Smooth muscle cell (in vitro differentiated cells): ENCODE results near the gene FAM89B. TPM values are rescaled to one million over a fixed set of nuclear protein-coding genes. Genes with fewer than 3 reads are reported as not detected.
A peak's percentile ranks its signal among the peaks of the same experiment; 100 is the strongest.

Experiments used
- DNase-seq: peaks from one replicate; lab custom pipeline; 2025; ENCODE audit not compliant: unreplicated experiment; lab: John Stamatoyannopoulos, UW
- H2AFZ ChIP-seq: fragments of 200-600 bp; sonication (generic); 2 replicates; pipeline ENCODE4 v1.6.0; 2016; ENCODE audit warnings: antibody characterized with exemption, low read depth, mild to moderate bottlenecking
- H3F3A ChIP-seq: fragments of 200-600 bp; sonication (generic); 2 replicates; pipeline ENCODE4 v1.6.0; 2017; ENCODE audit warnings: antibody characterized with exemption, low read depth
- H3K27ac ChIP-seq: fragments of 200-600 bp; sonication (generic); 2 replicates; pipeline ENCODE4 v1.5.1; 2016; ENCODE audit warnings: low read depth, mild to moderate bottlenecking
- H3K27me3 ChIP-seq: fragments of 200-600 bp; sonication (generic); 2 replicates; pipeline ENCODE4 v1.6.1; 2016; ENCODE audit warnings: low read depth, mild to moderate bottlenecking
- H3K36me3 ChIP-seq: fragments of 200-600 bp; sonication (generic); 2 replicates; pipeline ENCODE4 v1.5.1; 2016; ENCODE audit warnings: low read depth
- H3K4me1 ChIP-seq: fragments of 200-600 bp; sonication (generic); 2 replicates; pipeline ENCODE4 v1.5.1; 2016; ENCODE audit warnings: low read depth
- H3K4me2 ChIP-seq: fragments of 200-600 bp; sonication (generic); 2 replicates; pipeline ENCODE4 v1.6.0; 2016; ENCODE audit warnings: mild to moderate bottlenecking
- H3K4me3 ChIP-seq: fragments of 200-600 bp; sonication (generic); 2 replicates; pipeline ENCODE4 v1.5.1; 2016; ENCODE audit warnings: mild to moderate bottlenecking
- H3K79me2 ChIP-seq: fragments of 200-600 bp; sonication (generic); 2 replicates; pipeline ENCODE4 v1.6.0; 2016; ENCODE audit warnings: low read depth, mild to moderate bottlenecking
- H3K9ac ChIP-seq: fragments of 200-600 bp; sonication (generic); 2 replicates; pipeline ENCODE4 v1.6.0; 2016; ENCODE audit warnings: low read depth
- H3K9me3 ChIP-seq: fragments of 200-600 bp; sonication (generic); replicated peaks from 2 replicates; pipeline ENCODE4 v1.5.1; 2016; ENCODE audit warnings: low read depth
- H4K20me1 ChIP-seq: fragments of 200-600 bp; sonication (generic); 2 replicates; pipeline ENCODE4 v1.6.0; 2016; ENCODE audit warnings: low read depth
- WGBS: methylation state at CpG from one replicate; pipeline ENCODE4 v1.1.7; 2016; ENCODE audit warnings: low lambda C conversion rate; 5-methylcytosine and 5-hydroxymethylcytosine counted together
- polyA plus RNA-seq: library from polyadenylated mRNA; unstranded; fragments of >200 nt; fragmentation: Nextera tagmentation; extraction: Ambion mirVana; gene quantifications from 2 replicates; pipeline ENCODE4 v1.2.1, GENCODE V29; 2016
- total RNA-seq: library from RNA; depleted of rRNA; stranded (reverse); fragments of >200 nt; gene quantifications from 2 replicates; pipeline ENCODE4 v1.2.3, GENCODE V29; 2014
- TF ChIP-seq, protein P1 (sequence below): fragments of 200-600 bp; sonication (generic); IDR thresholded peaks from 2 replicates; pipeline ENCODE4 v1.5.1; 2017; ENCODE audit warnings: borderline replicate concordance, mild to moderate bottlenecking, antibody characterized with exemption; ENCODE audit not compliant: insufficient read depth, poor library complexity, severe bottlenecking

FAM89B gene
- total and polyA plus RNA-seq, 2 experiments from 2014 or later = 63.9 to 174 TPM

DNA sequence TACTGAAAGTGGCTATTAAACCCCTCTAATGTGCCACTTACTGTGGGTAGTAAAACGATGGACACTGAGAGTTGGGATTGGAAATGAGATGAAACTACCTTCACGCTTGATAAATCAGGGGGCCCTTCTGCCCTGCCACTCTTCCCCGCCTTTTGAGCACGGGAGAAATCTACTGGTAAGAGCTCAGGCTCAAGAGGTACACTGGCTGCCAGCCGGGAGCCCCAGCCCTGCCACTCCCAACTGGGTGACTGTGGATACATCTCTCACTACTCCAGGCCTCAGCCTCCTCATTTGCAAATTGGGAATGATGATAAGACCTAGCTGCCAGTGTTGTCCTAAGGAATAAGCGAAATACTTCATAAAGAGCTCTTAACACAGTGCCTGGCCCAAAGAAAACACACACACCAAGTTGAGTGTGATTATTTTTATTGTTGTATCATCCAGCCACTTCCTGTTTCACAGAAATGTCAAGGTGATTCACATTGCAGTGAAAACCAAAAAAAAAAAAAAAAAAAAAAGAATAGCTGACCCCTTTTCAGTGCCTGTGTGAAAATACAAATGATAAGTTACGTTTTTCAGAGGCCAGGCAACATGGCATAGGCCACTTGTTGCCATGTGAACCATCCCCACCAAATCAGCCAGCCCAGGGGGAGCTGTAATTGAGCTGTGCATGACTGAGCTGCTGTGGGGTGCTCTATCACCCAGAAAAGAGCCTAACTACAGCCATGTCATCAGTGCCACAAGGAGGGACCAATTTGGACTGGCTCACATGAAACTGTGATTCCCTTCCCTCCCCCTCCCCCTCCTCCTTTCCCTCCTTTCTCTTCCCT, 6.5 kb upstream of the FAM89B start:
- DNase-seq = no peak
- H3K4me3 ChIP-seq = no peak overlapping the region
- H3K27me3 ChIP-seq = no peaks in the 10 kb centered on the region
- H4K20me1 ChIP-seq = no peaks in the 10 kb centered on the region
- no peaks in the 10 kb centered on the region for H3K9me3 ChIP-seq
- H3K4me2 ChIP-seq = no peak overlapping the region
- no peaks in the 10 kb centered on the region for H3K36me3 ChIP-seq
- H3F3A ChIP-seq = peaks cover 12% of the 10 kb centered on the region
- no peak overlapping the region for H3K27ac ChIP-seq
- H3K4me1 ChIP-seq = peaks cover 14% of the 10 kb centered on the region
- H3K9ac ChIP-seq = no peak overlapping the region
- no peak overlapping the region for H2AFZ ChIP-seq
- TF ChIP-seq, protein P1, sequence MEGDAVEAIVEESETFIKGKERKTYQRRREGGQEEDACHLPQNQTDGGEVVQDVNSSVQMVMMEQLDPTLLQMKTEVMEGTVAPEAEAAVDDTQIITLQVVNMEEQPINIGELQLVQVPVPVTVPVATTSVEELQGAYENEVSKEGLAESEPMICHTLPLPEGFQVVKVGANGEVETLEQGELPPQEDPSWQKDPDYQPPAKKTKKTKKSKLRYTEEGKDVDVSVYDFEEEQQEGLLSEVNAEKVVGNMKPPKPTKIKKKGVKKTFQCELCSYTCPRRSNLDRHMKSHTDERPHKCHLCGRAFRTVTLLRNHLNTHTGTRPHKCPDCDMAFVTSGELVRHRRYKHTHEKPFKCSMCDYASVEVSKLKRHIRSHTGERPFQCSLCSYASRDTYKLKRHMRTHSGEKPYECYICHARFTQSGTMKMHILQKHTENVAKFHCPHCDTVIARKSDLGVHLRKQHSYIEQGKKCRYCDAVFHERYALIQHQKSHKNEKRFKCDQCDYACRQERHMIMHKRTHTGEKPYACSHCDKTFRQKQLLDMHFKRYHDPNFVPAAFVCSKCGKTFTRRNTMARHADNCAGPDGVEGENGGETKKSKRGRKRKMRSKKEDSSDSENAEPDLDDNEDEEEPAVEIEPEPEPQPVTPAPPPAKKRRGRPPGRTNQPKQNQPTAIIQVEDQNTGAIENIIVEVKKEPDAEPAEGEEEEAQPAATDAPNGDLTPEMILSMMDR = no peak
- peaks cover 31% of the 10 kb centered on the region for H3K79me2 ChIP-seq
- 91% methylated on average over 7 of the region's 7 CpGs for WGBS

DNA sequence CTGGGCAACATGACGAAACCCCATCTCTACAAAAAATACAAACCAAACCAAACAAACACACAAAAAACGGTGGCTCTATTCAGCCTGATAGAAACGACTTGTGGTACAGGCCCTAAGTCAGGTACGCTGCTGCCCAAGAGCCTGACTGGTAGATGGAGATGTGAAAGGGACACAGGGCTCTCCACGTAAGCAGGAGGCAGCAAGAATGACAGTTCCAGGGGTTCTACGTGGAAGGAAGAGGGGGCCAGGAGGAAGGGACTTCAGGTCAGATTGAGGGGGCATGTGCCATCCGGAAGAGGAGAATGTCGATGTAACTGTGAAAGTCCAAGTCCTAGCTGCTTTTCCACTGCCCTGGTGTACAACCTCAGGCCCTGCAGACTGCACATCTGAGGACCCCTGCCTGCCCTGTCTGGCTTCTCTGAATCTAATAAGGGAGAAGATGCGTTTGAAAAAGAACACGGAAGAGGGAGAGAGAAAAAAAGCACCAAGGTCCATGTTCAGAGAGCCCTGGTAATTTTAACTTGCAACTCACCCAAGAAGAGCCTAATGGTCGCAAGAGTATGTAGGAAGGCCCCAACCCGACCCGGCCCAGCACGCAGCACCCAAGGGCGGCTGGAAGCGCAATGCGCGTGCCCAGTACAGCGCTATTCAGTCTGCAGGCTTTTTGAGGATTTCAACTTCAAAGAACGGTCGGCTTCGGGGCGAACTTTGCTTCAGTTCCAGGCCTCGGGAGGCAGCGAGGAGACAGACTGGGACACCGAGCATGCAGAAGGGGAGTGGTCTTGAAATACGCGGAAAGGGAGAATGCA, 3.0 kb upstream of the FAM89B start:
- H3K27ac ChIP-seq = peak overlapping the region; percentile 89
- H3K36me3 ChIP-seq = no peaks in the 10 kb centered on the region
- H3K79me2 ChIP-seq = peaks cover 52% of the 10 kb centered on the region
- no peak overlapping the region for H2AFZ ChIP-seq
- H4K20me1 ChIP-seq = peaks cover 16% of the 10 kb centered on the region
- TF ChIP-seq, protein P1 = no peak
- peaks cover 12% of the 10 kb centered on the region for H3F3A ChIP-seq
- peak overlapping the region; percentile 92 for H3K9ac ChIP-seq
- WGBS = 20% methylated on average over 28 of the region's 28 CpGs
- H3K27me3 ChIP-seq = no peaks in the 10 kb centered on the region
- peak overlapping the region; percentile 87 for H3K4me2 ChIP-seq
- no peak for DNase-seq
- H3K9me3 ChIP-seq = no peaks in the 10 kb centered on the region
- H3K4me3 ChIP-seq = peak overlapping the region; percentile 90
- peaks cover 27% of the 10 kb centered on the region for H3K4me1 ChIP-seq

DNA sequence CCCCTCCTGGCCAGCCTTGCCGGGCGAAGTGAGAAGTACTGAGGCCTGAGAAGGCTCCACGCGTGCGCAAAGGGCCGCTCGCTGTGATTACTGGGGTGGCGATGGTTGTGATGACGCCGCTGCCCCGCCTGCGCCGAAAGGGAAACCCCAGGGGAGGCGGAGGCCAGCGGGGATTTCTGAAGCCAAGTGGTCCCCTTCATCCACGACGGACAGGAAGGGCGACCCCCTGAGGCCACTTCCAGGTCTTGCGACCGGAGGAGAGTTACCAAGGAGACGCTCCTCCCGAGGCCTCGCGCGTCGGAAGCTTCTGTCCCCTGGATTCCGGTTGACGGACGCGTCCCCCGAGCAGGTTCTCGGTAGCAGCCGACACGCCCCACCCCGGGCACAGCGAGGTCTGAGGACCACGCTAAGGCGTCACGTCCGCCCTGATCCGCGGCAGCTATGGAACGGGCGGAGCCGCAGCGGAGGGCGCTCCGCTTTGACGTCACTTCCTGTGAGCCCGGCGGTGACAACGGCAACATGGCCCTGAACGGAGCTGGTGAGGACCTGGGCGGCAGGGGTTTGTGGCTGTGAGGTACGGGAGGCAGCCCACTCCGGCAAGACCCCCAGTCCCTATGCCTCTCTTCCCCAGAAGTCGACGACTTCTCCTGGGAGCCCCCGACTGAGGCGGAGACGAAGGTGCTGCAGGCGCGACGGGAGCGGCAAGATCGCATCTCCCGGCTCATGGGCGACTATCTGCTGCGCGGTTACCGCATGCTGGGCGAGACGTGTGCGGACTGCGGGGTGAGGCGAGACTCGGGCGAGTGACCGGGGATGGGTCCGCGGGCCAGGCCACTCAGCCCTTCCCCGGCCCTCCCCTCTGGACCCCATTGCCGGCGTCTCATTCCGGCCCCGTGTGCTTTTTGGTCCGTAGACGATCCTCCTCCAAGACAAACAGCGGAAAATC, 2.1 kb upstream of the FAM89B start, which contains the start of gene ZNRD2:
Gene ZNRD2 (plus strand): TSS at position 505 of the 946 bp plus-strand sequence. CDS start 15 bp downstream, at position 520.
- no peaks in the 10 kb centered on the region for H3K9me3 ChIP-seq
- peak; percentile 99 for DNase-seq
- TF ChIP-seq, protein P1 = peak; percentile 46
- peaks cover 27% of the 10 kb centered on the region for H3K4me1 ChIP-seq
- H3K4me2 ChIP-seq = peak within 1 kb of the TSS; percentile 87
- peak within 1 kb of the TSS; percentile 92 for H3K9ac ChIP-seq
- H2AFZ ChIP-seq = peak within 1 kb of the TSS; percentile 56
- H3K79me2 ChIP-seq = peaks cover 52% of the 10 kb centered on the region
- WGBS = 2% methylated on average over 70 of the region's 89 CpGs
- peaks cover 16% of the 10 kb centered on the region for H4K20me1 ChIP-seq
- peaks cover 18% of the 10 kb centered on the region for H3F3A ChIP-seq
- no peaks in the 10 kb centered on the region for H3K27me3 ChIP-seq
- H3K36me3 ChIP-seq = no peaks in the 10 kb centered on the region
- peak within 1 kb of the TSS; percentile 90 for H3K4me3 ChIP-seq
- H3K27ac ChIP-seq = peak within 1 kb of the TSS; percentile 89
